Activated CD8-positive, alpha-beta T cell treated with anti-CD3 and anti-CD28 coated beads for 36 hours (primary cell): Measurements from ENCODE around the gene GSDME. TPM values are rescaled to one million over a fixed set of nuclear protein-coding genes. Genes with fewer than 3 reads are reported as not detected.

Experiments used
- ATAC-seq: fragments of 200-7000 bp; cut with Tn5 transposase; one replicate; pipeline ENCODE4 v1.10.0; 2021; ENCODE audit warnings: mild to moderate bottlenecking, moderate library complexity
- CTCF ChIA-PET: fragments of 350-600 bp; sonication (Branson Sonifier 250); formaldehyde crosslinking; loops from one replicate; lab custom pipeline; 2021; ENCODE audit warnings: antibody characterized with exemption; lab: Charles Lee
- POLR2A ChIA-PET: fragments of 350-600 bp; sonication (Branson Sonifier 250); formaldehyde crosslinking; loops from one replicate; lab custom pipeline; 2021; ENCODE audit warnings: antibody characterized with exemption; lab: Charles Lee
- DNase-seq: peaks from one replicate; pipeline ENCODE4 v3.0.0-alpha.2; 2020
- H3K27ac Mint-ChIP-seq: one replicate; pipeline ENCODE4 v1.8.0; 2021; ENCODE audit warnings: mild to moderate bottlenecking, mixed read lengths
- H3K27me3 Mint-ChIP-seq: one replicate; pipeline ENCODE4 v1.8.0; 2021; ENCODE audit warnings: mixed read lengths
- H3K36me3 Mint-ChIP-seq: one replicate; pipeline ENCODE4 v1.8.0; 2021; ENCODE audit warnings: low read depth, mixed read lengths
- H3K4me1 Mint-ChIP-seq: one replicate; pipeline ENCODE4 v1.8.0; 2021; ENCODE audit warnings: low read depth, mixed read lengths
- H3K4me3 Mint-ChIP-seq: one replicate; pipeline ENCODE4 v1.8.0; 2021; ENCODE audit warnings: mild to moderate bottlenecking, moderate library complexity, mixed read lengths
- H3K9me3 Mint-ChIP-seq: one replicate; pipeline ENCODE4 v1.8.0; 2021; ENCODE audit warnings: mixed read lengths
- intact Hi-C: fragments of 100-400 bp; cut with micrococcal nuclease; formaldehyde crosslinking; loops from one replicate; pipeline ENCODE4 v1.10.0; 2022
- total RNA-seq, 2 experiments: library from RNA; stranded (reverse); gene quantifications; one replicate each; pipeline ENCODE4 v1.2.3, GENCODE V29; 2021
- TF ChIP-seq, protein P1 (sequence below): fragments of 200-600 bp; IDR thresholded peaks from one replicate; pipeline ENCODE4 v1.8.0; 2022; ENCODE audit warnings: antibody characterized with exemption, mild to moderate bottlenecking

Gene GSDME
- total RNA-seq, 2 experiments from 2014 or later = 5.2 to 6.1 TPM

DNA sequence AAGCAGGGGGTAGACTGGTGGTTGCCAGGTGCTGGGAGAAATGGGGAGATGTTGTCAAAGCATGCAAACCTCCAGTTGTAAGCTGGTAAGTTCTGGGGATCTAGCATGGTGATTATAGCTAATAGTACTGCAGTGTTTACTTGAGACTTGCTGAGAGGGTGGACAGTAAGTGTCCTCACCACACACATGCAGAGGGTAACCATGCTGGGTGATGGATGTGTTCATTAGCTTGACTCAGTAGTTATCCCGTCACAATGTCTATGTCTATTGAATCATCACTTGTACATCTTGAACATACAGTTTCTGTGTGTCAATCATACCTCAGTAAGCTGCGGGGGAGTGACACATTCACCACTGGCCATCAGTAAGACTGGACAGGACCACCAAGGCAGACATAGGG lies 42.1 kb downstream of the GSDME start:
- Mint-ChIP-seq H3K27me3 (peaks cover 34% of the 10 kb centered on the region), H3K27ac (no peak overlapping the region), H3K36me3 (no peaks in the 10 kb centered on the region), H3K4me1 (peaks cover 6% of the 10 kb centered on the region), H3K4me3 (no peak overlapping the region), H3K9me3 (no peaks in the 10 kb centered on the region)
- intact Hi-C loops = no loop called here
- ATAC-seq = no peak
- TF ChIP-seq, protein P1, sequence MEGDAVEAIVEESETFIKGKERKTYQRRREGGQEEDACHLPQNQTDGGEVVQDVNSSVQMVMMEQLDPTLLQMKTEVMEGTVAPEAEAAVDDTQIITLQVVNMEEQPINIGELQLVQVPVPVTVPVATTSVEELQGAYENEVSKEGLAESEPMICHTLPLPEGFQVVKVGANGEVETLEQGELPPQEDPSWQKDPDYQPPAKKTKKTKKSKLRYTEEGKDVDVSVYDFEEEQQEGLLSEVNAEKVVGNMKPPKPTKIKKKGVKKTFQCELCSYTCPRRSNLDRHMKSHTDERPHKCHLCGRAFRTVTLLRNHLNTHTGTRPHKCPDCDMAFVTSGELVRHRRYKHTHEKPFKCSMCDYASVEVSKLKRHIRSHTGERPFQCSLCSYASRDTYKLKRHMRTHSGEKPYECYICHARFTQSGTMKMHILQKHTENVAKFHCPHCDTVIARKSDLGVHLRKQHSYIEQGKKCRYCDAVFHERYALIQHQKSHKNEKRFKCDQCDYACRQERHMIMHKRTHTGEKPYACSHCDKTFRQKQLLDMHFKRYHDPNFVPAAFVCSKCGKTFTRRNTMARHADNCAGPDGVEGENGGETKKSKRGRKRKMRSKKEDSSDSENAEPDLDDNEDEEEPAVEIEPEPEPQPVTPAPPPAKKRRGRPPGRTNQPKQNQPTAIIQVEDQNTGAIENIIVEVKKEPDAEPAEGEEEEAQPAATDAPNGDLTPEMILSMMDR = no peak
- ChIA-PET POLR2A (no interaction called here), CTCF (interaction anchor here (0.6 to 1.0 kb wide), 2 partner anchors 49 to 350 kb away, joined by 3 to 7 read pairs; no protein-coding TSS in a partner anchor)
- DNase-seq = no peak

DNA sequence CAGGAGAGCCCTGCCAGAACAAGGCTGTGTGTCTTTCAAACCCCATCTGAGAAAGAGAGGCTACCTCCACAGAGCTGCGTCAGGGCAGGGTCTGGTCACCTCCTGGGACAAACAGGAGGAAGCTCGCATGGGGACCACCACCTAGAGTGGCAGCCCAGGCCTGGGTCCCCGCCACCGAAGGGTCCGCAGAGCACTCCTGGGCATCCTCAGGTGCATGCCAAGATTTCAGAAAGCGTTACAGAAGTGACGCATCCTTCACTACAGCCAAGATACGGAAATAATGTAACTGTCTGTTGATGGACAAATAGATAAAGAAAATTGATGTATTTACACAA lies 42.6 kb downstream of the GSDME start:
- intact Hi-C loops = no loop called here
- Mint-ChIP-seq H3K4me1 (peaks cover 6% of the 10 kb centered on the region), H3K27ac (no peak overlapping the region), H3K4me3 (no peak overlapping the region), H3K36me3 (no peaks in the 10 kb centered on the region), H3K9me3 (no peaks in the 10 kb centered on the region), H3K27me3 (peaks cover 34% of the 10 kb centered on the region)
- TF ChIP-seq, protein P1 = no peak
- POLR2A ChIA-PET = no interaction called here
- ATAC-seq (no peak), DNase-seq (no peak)
- CTCF ChIA-PET = interaction anchor here (1.0 kb wide), 1 partner anchor 48 kb away, joined by 3 read pairs; no protein-coding TSS in a partner anchor

DNA sequence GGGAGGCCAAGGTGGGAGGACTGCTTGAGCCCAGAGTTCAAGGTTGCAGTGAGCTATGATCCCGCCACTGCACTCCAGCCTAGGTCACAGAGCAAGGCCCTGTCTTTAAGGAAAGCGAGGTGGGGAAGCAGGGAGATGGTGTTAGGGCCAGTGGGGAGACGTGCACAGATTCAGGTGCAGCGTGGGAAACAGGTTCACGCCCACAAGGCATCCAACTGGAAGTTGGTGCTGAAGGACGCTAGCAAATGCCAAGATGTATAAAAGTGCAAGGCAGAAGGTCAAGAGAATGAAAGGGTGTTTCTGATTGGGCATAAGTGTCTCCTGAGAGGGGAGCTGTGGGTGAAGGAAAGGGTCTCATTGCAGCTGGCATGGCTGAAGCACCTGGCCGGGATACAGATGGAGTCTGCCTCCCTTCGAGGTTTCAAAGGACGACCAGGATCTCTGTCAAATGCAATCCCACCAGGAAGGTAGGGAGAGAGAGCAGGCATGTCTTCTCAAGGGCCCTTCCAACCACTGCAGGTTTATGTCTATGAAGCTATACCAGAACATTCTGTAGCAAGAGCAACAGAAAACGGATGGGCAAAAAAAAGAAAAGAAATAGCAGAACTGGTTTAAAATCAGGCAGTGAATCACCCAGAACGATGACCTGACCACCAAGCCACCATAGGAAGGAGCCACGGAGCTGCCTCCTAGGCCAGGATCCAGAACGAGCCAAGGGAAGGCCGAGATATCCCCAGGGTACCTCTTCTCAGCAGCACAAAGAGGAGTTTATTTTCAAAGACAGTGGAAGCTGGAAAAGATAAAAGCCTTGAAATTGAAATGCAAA lies 43.2 kb downstream of the GSDME start:
- DNase-seq (no peak), ATAC-seq (no peak)
- Mint-ChIP-seq H3K36me3 (no peaks in the 10 kb centered on the region), H3K9me3 (no peaks in the 10 kb centered on the region), H3K27ac (no peak overlapping the region), H3K4me1 (peaks cover 6% of the 10 kb centered on the region), H3K27me3 (peaks cover 32% of the 10 kb centered on the region), H3K4me3 (no peak overlapping the region)
- TF ChIP-seq, protein P1 = no peak
- intact Hi-C loops = no loop called here
- CTCF ChIA-PET = no interaction called here
- POLR2A ChIA-PET = no interaction called here

DNA sequence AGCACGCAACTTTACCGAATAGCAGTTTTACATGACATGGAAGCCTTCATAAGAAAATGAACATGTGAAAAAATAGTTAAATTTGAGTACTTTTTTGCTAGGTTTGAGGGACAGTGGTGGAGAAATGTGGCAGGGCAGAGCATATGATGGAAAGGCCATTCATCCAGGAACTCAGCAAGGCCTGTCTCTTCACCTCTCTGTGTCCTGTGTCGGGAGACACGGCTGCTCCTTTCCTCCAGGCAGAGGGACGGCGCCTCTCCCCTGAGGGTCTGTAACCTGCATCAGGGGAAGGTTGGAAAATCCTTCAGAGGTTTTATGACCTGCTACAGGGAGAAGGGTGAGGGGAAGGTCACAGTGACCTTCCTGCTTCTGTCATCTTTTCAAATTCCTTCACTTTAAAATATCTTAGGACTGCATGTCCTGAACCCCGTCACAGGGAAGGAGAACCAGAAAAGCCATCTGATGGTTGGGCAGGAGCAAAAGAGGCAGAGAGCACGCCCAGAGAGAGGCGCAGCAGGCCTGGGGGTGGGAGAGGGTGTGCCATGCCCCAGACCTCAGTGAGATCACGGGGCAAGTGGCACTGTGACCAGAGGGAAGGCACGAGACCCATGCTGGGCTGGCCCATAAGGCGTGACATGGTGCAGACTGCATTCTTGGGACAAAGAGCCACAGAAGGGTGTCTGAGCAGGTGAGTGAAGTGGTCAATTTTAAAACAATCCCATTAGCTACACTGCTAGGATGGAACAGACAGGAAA lies 44.0 kb downstream of the GSDME start:
- no peaks in the 10 kb centered on the region for H3K36me3 Mint-ChIP-seq
- peaks cover 6% of the 10 kb centered on the region for H3K4me1 Mint-ChIP-seq
- CTCF ChIA-PET = no interaction called here
- peaks cover 28% of the 10 kb centered on the region for H3K27me3 Mint-ChIP-seq
- no peak overlapping the region for H3K27ac Mint-ChIP-seq
- no peak overlapping the region for H3K4me3 Mint-ChIP-seq
- no peaks in the 10 kb centered on the region for H3K9me3 Mint-ChIP-seq
- POLR2A ChIA-PET = no interaction called here
- DNase-seq (no peak), ATAC-seq (no peak)
- intact Hi-C loops = no loop called here
- TF ChIP-seq, protein P1 = no peak
